Astrocyte of the hippocampus (primary cell): ENCODE data around the gene CLASP2.
"Not testable (repeated sequence)": the region's sequence is repeated elsewhere in the genome, so short reads cannot be mapped to it uniquely, and the experiment has no call there.

Experiments
- DNase-seq: peaks from one replicate; pipeline ENCODE4 v3.0.0; 2011; ENCODE audit warnings: low read depth, low spot score

Gene CLASP2

DNA sequence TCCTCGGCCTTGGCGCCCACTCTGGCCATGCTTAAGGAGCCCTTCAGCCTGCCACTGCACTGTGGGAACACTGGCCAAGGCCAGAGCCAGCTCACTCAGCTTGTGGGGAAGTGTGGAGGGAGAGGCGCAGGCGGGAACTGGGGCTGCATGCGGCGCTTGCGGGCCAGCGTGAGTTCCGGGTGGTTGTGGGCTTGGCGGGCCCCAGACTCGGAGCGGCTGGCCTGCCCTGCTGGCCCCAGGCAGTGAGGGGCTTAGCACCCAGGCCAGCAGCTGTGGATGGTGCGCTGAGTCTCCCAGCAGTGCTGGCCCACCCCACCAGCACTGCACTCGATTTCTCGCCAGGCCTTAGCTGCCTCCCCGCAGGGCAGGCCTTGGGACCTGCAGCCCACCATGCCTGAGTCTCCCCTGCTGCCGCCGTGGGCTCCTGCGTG, 264.7 kb downstream of the CLASP2 start:
- no peak for DNase-seq

DNA sequence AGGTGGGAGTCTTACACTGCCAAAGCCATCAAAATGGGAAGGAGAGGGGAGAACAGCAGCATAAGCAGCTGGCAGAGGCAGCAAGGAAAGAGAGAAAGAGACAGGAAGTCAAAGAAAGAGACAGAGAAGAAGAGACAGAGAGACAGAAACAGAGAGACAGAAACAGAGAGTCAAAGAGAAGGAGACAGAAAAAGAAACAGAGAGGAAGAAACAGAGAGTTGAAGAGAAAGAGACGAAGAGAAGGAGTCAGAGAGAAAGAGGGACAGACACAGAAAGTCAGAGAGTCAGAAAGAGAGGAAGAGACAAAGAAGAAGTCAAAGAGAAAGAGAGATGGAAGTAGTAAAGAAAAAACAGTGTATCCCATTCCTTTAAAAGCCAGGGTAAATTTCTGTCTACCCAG, 266.1 kb downstream of the CLASP2 start:
- not testable (repeated sequence) for DNase-seq

DNA sequence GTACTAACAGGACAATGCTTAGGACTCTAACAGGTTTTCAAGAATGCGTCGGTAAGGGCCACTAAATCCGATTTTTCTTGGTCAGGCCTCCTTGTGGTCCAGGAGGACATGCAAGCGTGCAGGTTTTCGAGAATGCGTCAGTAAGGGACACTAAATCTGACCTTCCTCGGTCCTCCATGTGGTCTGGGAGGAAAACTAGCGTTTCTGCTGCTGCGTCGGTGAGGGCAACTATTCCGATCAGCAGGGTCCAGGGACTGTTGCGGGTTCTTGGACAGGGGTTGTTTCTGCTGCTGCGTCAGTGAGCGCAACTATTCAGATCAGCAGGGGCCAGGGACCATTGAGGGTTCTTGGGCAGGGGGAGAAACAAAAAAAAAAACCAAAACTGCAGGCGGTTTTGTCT, 270.1 kb downstream of the CLASP2 start:
- no peak for DNase-seq

DNA sequence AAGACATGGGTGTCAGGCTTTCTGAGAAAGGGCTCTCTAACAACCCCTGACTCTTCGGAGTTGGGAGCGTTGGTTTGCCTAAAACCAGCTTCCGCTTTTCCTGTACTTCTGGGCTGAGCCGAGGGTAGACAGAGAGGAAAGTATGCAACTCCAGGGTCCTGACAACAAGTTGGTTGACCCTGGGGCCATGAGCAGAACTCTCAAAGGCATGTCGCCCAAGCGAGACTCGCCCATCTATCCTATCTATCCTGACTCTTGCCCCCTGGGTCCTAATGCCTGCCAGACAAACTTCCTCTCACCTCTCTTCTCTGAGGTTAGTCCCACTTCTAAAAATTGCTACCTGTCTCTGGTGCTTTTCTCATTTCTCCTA, 270.8 kb downstream of the CLASP2 start:
- not testable (repeated sequence) for DNase-seq
